SK-N-SH (cell line): ENCODE results near the gene C4orf36.
A peak's percentile ranks its signal among the peaks of the same experiment; 100 is the strongest.

Source experiments
- CTCF ChIP-seq: fragments of 200-600 bp; sonication (generic); IDR thresholded peaks from 2 replicates; pipeline ENCODE4 v1.6.1; 2017; ENCODE audit warnings: antibody characterized with exemption, mild to moderate bottlenecking, moderate library complexity
- EP300 ChIP-seq, 2 experiments: IDR thresholded peaks; 2 replicates each; pipeline versions ENCODE4 v1.4.0 to v1.6.1; 2012; ENCODE audit warnings: borderline replicate concordance in 1 of 2, low read depth in 1 of 2, low read length in 1 of 2
- EZH2phosphoT487 ChIP-seq: fragments of 200-600 bp; sonication (generic); IDR thresholded peaks from 2 replicates; pipeline ENCODE4 v1.6.1; 2017; ENCODE audit warnings: low read depth, mixed run types, mild to moderate bottlenecking, antibody characterized with exemption, moderate library complexity, borderline replicate concordance
- FOSL2 ChIP-seq: IDR thresholded peaks from 2 replicates; pipeline ENCODE4 v1.4.0; 2012; ENCODE audit warnings: low read depth, mild to moderate bottlenecking, moderate library complexity, borderline replicate concordance
- GABPA ChIP-seq: IDR thresholded peaks from 2 replicates; pipeline ENCODE4 v1.4.0; 2012; ENCODE audit warnings: low read depth, mild to moderate bottlenecking
- GATA2 ChIP-seq: sonication (generic); formaldehyde crosslinking; IDR thresholded peaks from 2 replicates; pipeline ENCODE4 v1.5.0; 2020; ENCODE audit warnings: mild to moderate bottlenecking, missing genetic modification reagents
- MEF2A ChIP-seq: IDR thresholded peaks from 2 replicates; pipeline ENCODE4 v1.4.0; 2012; ENCODE audit warnings: low read depth, borderline replicate concordance
- MXI1 ChIP-seq: IDR thresholded peaks from 2 replicates; pipeline ENCODE4 v1.6.1; 2012; ENCODE audit warnings: mild to moderate bottlenecking, low read depth, low read length, improper control_type of control experiment
- RAD21 ChIP-seq: IDR thresholded peaks from 2 replicates; pipeline ENCODE4 v1.6.1; 2012; ENCODE audit warnings: mild to moderate bottlenecking, low read length
- RXRA ChIP-seq: IDR thresholded peaks from 2 replicates; pipeline ENCODE4 v1.4.0; 2012; ENCODE audit warnings: low read depth, mild to moderate bottlenecking, borderline replicate concordance
- YY1 ChIP-seq: IDR thresholded peaks from 2 replicates; pipeline ENCODE4 v1.4.0; 2012; ENCODE audit warnings: low read depth, mild to moderate bottlenecking
- TF ChIP-seq, protein P1 (sequence below): fragments of 150-350 bp; IDR thresholded peaks from 2 replicates; pipeline ENCODE4 v1.6.1; 2017; ENCODE audit warnings: antibody characterized with exemption, low read length, low read depth, borderline replicate concordance
- TF ChIP-seq, protein P2 (sequence below): IDR thresholded peaks from 2 replicates; pipeline ENCODE4 v1.4.0; 2012; ENCODE audit warnings: low read depth, borderline replicate concordance

DNA sequence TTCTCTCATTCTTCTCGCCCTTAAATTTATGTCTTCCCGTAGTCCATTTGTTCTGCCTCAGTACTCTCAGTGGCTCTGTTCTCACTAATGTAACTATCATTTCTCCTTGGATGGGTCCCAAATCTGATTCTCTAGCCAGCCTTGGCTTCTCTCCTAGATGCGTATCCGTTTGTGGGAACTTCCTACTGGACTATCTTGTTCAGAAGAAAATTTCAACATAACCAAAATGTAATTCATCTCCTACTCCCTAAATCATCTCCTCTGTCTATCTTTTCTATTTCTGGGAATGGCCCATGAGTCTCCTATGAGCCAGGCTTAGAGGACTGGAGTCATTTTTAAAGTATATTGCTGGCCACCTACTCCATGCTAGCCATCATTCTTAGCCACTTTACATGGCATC is 4.4 kb upstream of the C4orf36 start:
- TF ChIP-seq CTCF (no peak), RAD21 (no peak), EZH2phosphoT487 (no peak), RXRA (no peak), MXI1 (no peak), GATA2 (peak; percentile 53; the same call in 1 of the 2 replicates), YY1 (no peak), FOSL2 (no peak), MEF2A (no peak), GABPA (no peak), EP300 (IDR thresholded peaks at IDR 0.05; ENCODE audit: borderline replicate concordance in 1 of 2, low read depth in 1 of 2, low read length in 1 of 2) (peak in 1 of 2 experiments; percentile 13; a peak in 1 of 4 replicates)
- TF ChIP-seq, protein P1, sequence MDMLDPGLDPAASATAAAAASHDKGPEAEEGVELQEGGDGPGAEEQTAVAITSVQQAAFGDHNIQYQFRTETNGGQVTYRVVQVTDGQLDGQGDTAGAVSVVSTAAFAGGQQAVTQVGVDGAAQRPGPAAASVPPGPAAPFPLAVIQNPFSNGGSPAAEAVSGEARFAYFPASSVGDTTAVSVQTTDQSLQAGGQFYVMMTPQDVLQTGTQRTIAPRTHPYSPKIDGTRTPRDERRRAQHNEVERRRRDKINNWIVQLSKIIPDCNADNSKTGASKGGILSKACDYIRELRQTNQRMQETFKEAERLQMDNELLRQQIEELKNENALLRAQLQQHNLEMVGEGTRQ, result no peak
- TF ChIP-seq, protein P2, sequence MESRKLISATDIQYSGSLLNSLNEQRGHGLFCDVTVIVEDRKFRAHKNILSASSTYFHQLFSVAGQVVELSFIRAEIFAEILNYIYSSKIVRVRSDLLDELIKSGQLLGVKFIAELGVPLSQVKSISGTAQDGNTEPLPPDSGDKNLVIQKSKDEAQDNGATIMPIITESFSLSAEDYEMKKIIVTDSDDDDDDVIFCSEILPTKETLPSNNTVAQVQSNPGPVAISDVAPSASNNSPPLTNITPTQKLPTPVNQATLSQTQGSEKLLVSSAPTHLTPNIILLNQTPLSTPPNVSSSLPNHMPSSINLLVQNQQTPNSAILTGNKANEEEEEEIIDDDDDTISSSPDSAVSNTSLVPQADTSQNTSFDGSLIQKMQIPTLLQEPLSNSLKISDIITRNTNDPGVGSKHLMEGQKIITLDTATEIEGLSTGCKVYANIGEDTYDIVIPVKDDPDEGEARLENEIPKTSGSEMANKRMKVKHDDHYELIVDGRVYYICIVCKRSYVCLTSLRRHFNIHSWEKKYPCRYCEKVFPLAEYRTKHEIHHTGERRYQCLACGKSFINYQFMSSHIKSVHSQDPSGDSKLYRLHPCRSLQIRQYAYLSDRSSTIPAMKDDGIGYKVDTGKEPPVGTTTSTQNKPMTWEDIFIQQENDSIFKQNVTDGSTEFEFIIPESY, result no peak
